K562 (cell line): ENCODE data around the gene CDH18. TPM values are rescaled to one million over a fixed set of nuclear protein-coding genes. Genes with fewer than 3 reads are reported as not detected.

Experiments used
- ATAC-seq: fragments of 200-7000 bp; cut with Tn5 transposase; 3 replicates; pipeline ENCODE4 v1.9.1; 2020; ENCODE audit warnings: moderate library complexity
- BruUV-seq: library from RNA; stranded (reverse); fragments of 400-500 nt; replicated peaks from 2 replicates; lab custom pipeline; 2021; lab: Mats Ljungman, UMichigan
- CTCF ChIA-PET: fragments of 300-600 bp; formaldehyde crosslinking; extraction: SDS; loops from one replicate; lab custom pipeline; 2021; ENCODE audit warnings: low intra/inter-chr PET ratio; lab: Yijun Ruan, JAX
- POLR2A ChIA-PET: fragments of 300-600, 350-650 bp; sonication (Branson Sonifier 250); formaldehyde crosslinking; extraction: SDS; loops from one replicate; lab custom pipeline; 2021; ENCODE audit warnings: antibody characterized with exemption, inconsistent platforms; lab: Yijun Ruan, JAX
- DNase-seq, 4 experiments: peaks; one replicate each; pipeline versions ENCODE4 v3.0.0 to v3.0.0-alpha.2; 2011 to 2018; ENCODE audit warnings: low spot score in 3 of 4, mixed read lengths in 3 of 4; ENCODE audit errors: extremely low read depth in 1 of 4
- FAIRE-seq: peaks from 2 replicates; lab custom pipeline; 2011; peaks lifted over from hg19 to GRCh38; lab: Jason Lieb, UNC
- H2AFZ ChIP-seq: 2 replicates; pipeline ENCODE4 v1.6.0; 2011; ENCODE audit warnings: low read depth, low read length, control low read depth, inconsistent platforms
- H3K27ac ChIP-seq: fragments of 200-600 bp; 3 replicates; pipeline ENCODE4 v1.8.0; 2011; ENCODE audit warnings: low read depth, mild to moderate bottlenecking, control low read depth, inconsistent platforms, low read length, moderate library complexity, mixed read lengths; ENCODE audit errors: extremely low read depth
- H3K27me3 ChIP-seq, 2 experiments: fragments of 300-600 bp in 1 of 2; 2 replicates in 1 of 2; 3 replicates in 1 of 2; pipeline versions ENCODE4 v1.6.0 to v1.8.0; 2011; ENCODE audit warnings: inconsistent platforms in 2 of 2, low read length in 2 of 2, mild to moderate bottlenecking in 1 of 2, mixed read lengths in 1 of 2, moderate library complexity in 1 of 2; ENCODE audit not compliant: control insufficient read depth in 2 of 2, insufficient read depth in 2 of 2
- H3K36me3 ChIP-seq: fragments of 300-600 bp; 3 replicates; pipeline ENCODE4 v1.8.0; 2011; ENCODE audit warnings: mild to moderate bottlenecking, low read length, inconsistent platforms; ENCODE audit not compliant: control insufficient read depth, insufficient read depth
- H3K4me1 ChIP-seq, 2 experiments: fragments of 200-600 bp in 1 of 2; replicated peaks in 1 of 2; 2 replicates in 1 of 2; 3 replicates in 1 of 2; pipeline versions ENCODE4 v1.5.1 to v1.8.0; 2011; ENCODE audit warnings: inconsistent platforms in 2 of 2, low read length in 2 of 2, mild to moderate bottlenecking in 1 of 2, mixed read lengths in 1 of 2, moderate library complexity in 1 of 2; ENCODE audit not compliant: control insufficient read depth in 2 of 2, insufficient read depth in 2 of 2
- H3K4me2 ChIP-seq: 2 replicates; pipeline ENCODE4 v1.6.1; 2011; ENCODE audit warnings: low read length, control low read depth, inconsistent platforms, mixed read lengths; ENCODE audit not compliant: insufficient read depth
- H3K4me3 ChIP-seq: fragments of 200-600 bp; sonication (generic), shearing (Covaris generic); 2 replicates; pipeline ENCODE4 v1.5.1; 2016; ENCODE audit warnings: control low read depth, inconsistent platforms
- H3K79me2 ChIP-seq: fragments of 200-600 bp; 3 replicates; pipeline ENCODE4 v1.8.0; 2011; ENCODE audit warnings: low read length, inconsistent platforms; ENCODE audit not compliant: control insufficient read depth, insufficient read depth
- H3K9ac ChIP-seq, 2 experiments: 2 replicates each; pipeline versions ENCODE4 v1.6.0 to v1.6.1; 2011; ENCODE audit warnings: low read depth in 2 of 2, low read length in 2 of 2, control low read depth in 1 of 2, inconsistent platforms in 1 of 2, mild to moderate bottlenecking in 1 of 2, mixed read lengths in 1 of 2; ENCODE audit not compliant: insufficient read depth in 1 of 2
- H3K9me1 ChIP-seq: one replicate; pipeline ENCODE4 v1.6.0; 2011; ENCODE audit warnings: inconsistent platforms, mild to moderate bottlenecking, low read length, moderate library complexity; ENCODE audit not compliant: control insufficient read depth, insufficient read depth
- H3K9me3 ChIP-seq: replicated peaks from 2 replicates; pipeline ENCODE4 v1.5.1; 2011; ENCODE audit warnings: low read depth, low read length, inconsistent platforms; ENCODE audit not compliant: control insufficient read depth, insufficient read depth
- H4K20me1 ChIP-seq: replicated peaks from 2 replicates; pipeline ENCODE4 v1.6.1; 2011; ENCODE audit warnings: low read length, inconsistent platforms, mixed read lengths; ENCODE audit not compliant: control insufficient read depth, insufficient read depth
- ARID4B ChIP-seq: sonication (generic); formaldehyde crosslinking; IDR thresholded peaks from 2 replicates; pipeline ENCODE4 v1.8.0; 2022; ENCODE audit warnings: mild to moderate bottlenecking, missing genetic modification reagents
- CHD1 ChIP-seq: fragments of 200-600 bp; sonication (generic); IDR thresholded peaks from one replicate; pipeline ENCODE4 v1.6.1; 2012; ENCODE audit warnings: mild to moderate bottlenecking, moderate library complexity, low read length, inconsistent platforms
- ZNF408 ChIP-seq: fragments of 250-450 bp; sonication (Bioruptor Pico); IDR thresholded peaks from 2 replicates; pipeline ENCODE4 v1.4.0; 2020; ENCODE audit warnings: low read depth, mild to moderate bottlenecking, moderate library complexity
- WGBS: fragments of 100-300 bp; shearing (Covaris generic); methylation state at CpG from one replicate; pipeline ENCODE4 v1.1.6; 2016; ENCODE audit warnings: low coverage, mixed read lengths; ENCODE audit not compliant: insufficient coverage; ENCODE audit errors: missing lambda C conversion rate; 5-methylcytosine and 5-hydroxymethylcytosine counted together
- in situ Hi-C: fragments of 300-500 bp; cut with MboI; formaldehyde crosslinking; loops from 4 replicates; pipeline ENCODE4 v1.15.0; 2018; ENCODE audit warnings: inconsistent platforms, mixed read lengths
- intact Hi-C: fragments of 100-400 bp; cut with micrococcal nuclease; formaldehyde crosslinking; loops from 2 replicates; pipeline ENCODE4 v1.14.2; 2022
- polyA plus RNA-seq, 8 experiments: library from polyadenylated mRNA; depleted of rRNA in 4 of 8; stranded (reverse) in 5 of 8; unstranded in 3 of 8; fragments of >200 nt; fragmentation: Nextera tagmentation in 2 of 8; fragmentation: Illumina TruSeq in 1 of 8; extraction: Ambion mirVana in 2 of 8; extraction: Trizol in 1 of 8; gene quantifications; 2 replicates each; pipeline versions ENCODE4 v1.2.1 to v1.2.3, GENCODE V29; 2011 to 2014; ENCODE audit warnings: inconsistent platforms in 1 of 8, missing spikeins in 1 of 8
- total RNA-seq, 7 experiments: library from RNA; depleted of rRNA in 6 of 7; stranded (reverse); fragments of >200 nt in 6 of 7; fragmentation: Illumina TruSeq in 2 of 7; extraction: Trizol in 2 of 7; gene quantifications; 2 replicates each; pipeline versions ENCODE4 v1.2.1 to v1.2.3, GENCODE V29; 2011 to 2021; ENCODE audit warnings: low replicate concordance in 1 of 7

Gene CDH18
- total and polyA plus RNA-seq, 9 of the 15 experiments (the other 6 are each of a cell fraction or from before 2014, with no cell fraction given), result 0.18 to 1.4 (median 0.31) TPM

- TF ChIP-seq ZNF408 (CRISPR knock-in tag) (no peak), ARID4B (CRISPR knock-in tag) (no peak), CHD1 (no peak)
- Histone ChIP-seq H4K20me1 (no peaks in the 10 kb centered on the region), H3K9ac (no peak overlapping the region), H3K36me3 (no peaks in the 10 kb centered on the region), H3K4me3 (no peak overlapping the region), H3K79me2 (no peaks in the 10 kb centered on the region), H3K9me1 (no peaks in the 10 kb centered on the region), H3K27ac (no peak overlapping the region), H2AFZ (no peak overlapping the region), H3K27me3 (no peaks in the 10 kb centered on the region), H3K4me1 (no peaks in the 10 kb centered on the region), H3K4me2 (no peak overlapping the region), H3K9me3 (no peaks in the 10 kb centered on the region; the same call in 1 of the 2 replicates)
- POLR2A ChIA-PET, result no interaction called here
- DNase-seq (no peak), ATAC-seq (no peak), FAIRE-seq (no peak)
- no TSS peak for BruUV-seq
- intact Hi-C loops, result no loop called here
- in situ Hi-C loops, result no loop called here
- CTCF ChIA-PET, result no interaction called here
- WGBS, result 5% methylated on average over 1 of the region's 1 CpG
These were observed 47.8 kb downstream of the CDH18 start for GRCh38 chr5:19940192-19940591.
